GM12891 (cell line): ENCODE measurements around the gene ZNF678.

ENCODE experiments used
- DNase-seq: peaks from one replicate; pipeline ENCODE4 v3.0.0; 2011; ENCODE audit warnings: low spot score; ENCODE audit not compliant: insufficient read length
- FAIRE-seq: peaks from 2 replicates; lab custom pipeline; 2011; peaks lifted over from hg19 to GRCh38; lab: Jason Lieb, UNC
- PAX5 ChIP-seq: IDR thresholded peaks from 2 replicates; pipeline ENCODE4 v1.6.1; 2011; ENCODE audit warnings: low read length, moderate library complexity, mild to moderate bottlenecking; ENCODE audit not compliant: insufficient read depth, severe bottlenecking
- POLR2A ChIP-seq: IDR thresholded peaks from 2 replicates; pipeline ENCODE4 v1.6.1; 2011; ENCODE audit warnings: low read depth, low read length, control low read depth
- POLR2AphosphoS5 ChIP-seq: IDR thresholded peaks from 2 replicates; pipeline ENCODE4 v1.6.1; 2011; ENCODE audit warnings: low read depth, low read length, control low read depth
- POU2F2 ChIP-seq: IDR thresholded peaks from 2 replicates; pipeline ENCODE4 v1.6.1; 2011; ENCODE audit warnings: low read depth, mild to moderate bottlenecking, control low read depth, low read length, moderate library complexity
- SPI1 ChIP-seq: IDR thresholded peaks from 2 replicates; pipeline ENCODE4 v1.6.1; 2011; ENCODE audit warnings: low read depth, low read length, control low read depth
- TAF1 ChIP-seq: IDR thresholded peaks from 2 replicates; pipeline ENCODE4 v1.6.1; 2011; ENCODE audit warnings: low read depth, low read length, control low read depth

The ZNF678 gene

GRCh38 chr1:227556288-227556687 lies 7.1 kb upstream of the ZNF678 start:
- no peak for FAIRE-seq
- no peak for DNase-seq
- TF ChIP-seq POLR2A (no peak), PAX5 (no peak), POU2F2 (no peak), SPI1 (no peak), POLR2AphosphoS5 (no peak), TAF1 (no peak)

- FAIRE-seq (no peak), DNase-seq (no peak)
- TF ChIP-seq TAF1 = no peak
- no peak for TF ChIP-seq POU2F2
- no peak for TF ChIP-seq PAX5
- no peak for TF ChIP-seq POLR2AphosphoS5
- no peak for TF ChIP-seq POLR2A
- no peak for TF ChIP-seq SPI1
Measured at GRCh38 chr1:227557962-227558725, 5.2 kb upstream of the ZNF678 start.

GRCh38 chr1:227558732-227559262 lies 4.6 kb upstream of the ZNF678 start:
- DNase-seq (no peak), FAIRE-seq (no peak)
- TF ChIP-seq POLR2A = no peak
- TF ChIP-seq PAX5 = no peak
- TF ChIP-seq SPI1 = no peak
- TF ChIP-seq POLR2AphosphoS5 = no peak
- no peak for TF ChIP-seq POU2F2
- TF ChIP-seq TAF1 = no peak

- DNase-seq (no peak), FAIRE-seq (no peak)
- no peak for TF ChIP-seq PAX5
- TF ChIP-seq POU2F2 = no peak
- no peak for TF ChIP-seq TAF1
- no peak for TF ChIP-seq POLR2AphosphoS5
- no peak for TF ChIP-seq POLR2A
- TF ChIP-seq SPI1 = no peak
Measured at GRCh38 chr1:227559499-227559898, 3.9 kb upstream of the ZNF678 start.

- no peak for FAIRE-seq
- TF ChIP-seq POLR2A (no peak), TAF1 (no peak), POLR2AphosphoS5 (no peak), POU2F2 (no peak), SPI1 (no peak), PAX5 (no peak)
- DNase-seq = no peak
Measured at GRCh38 chr1:227559926-227560325, 3.4 kb upstream of the ZNF678 start.

- no peak for TF ChIP-seq POLR2AphosphoS5
- TF ChIP-seq SPI1 = no peak
- TF ChIP-seq POU2F2 = no peak
- TF ChIP-seq TAF1 = no peak
- no peak for TF ChIP-seq POLR2A
- no peak for TF ChIP-seq PAX5
- FAIRE-seq = no peak
Measured at GRCh38 chr1:227560393-227561173, 2.8 kb upstream of the ZNF678 start.

GRCh38 chr1:227561241-227561907 lies 2.0 kb upstream of the ZNF678 start:
- FAIRE-seq (no peak), DNase-seq (no peak)
- TF ChIP-seq POU2F2 (no peak), PAX5 (no peak), TAF1 (no peak), SPI1 (no peak), POLR2A (no peak), POLR2AphosphoS5 (no peak)

More at GRCh38 chr1:227560393-227561173, 2.8 kb upstream of the ZNF678 start:
- DNase-seq = no peak

- no peak for FAIRE-seq
- DNase-seq = no peak
- no peak for TF ChIP-seq SPI1
- TF ChIP-seq POLR2AphosphoS5 = no peak
- TF ChIP-seq TAF1 = no peak
- TF ChIP-seq POU2F2 = no peak
- TF ChIP-seq PAX5 = no peak
- no peak for TF ChIP-seq POLR2A
Measured at GRCh38 chr1:227562037-227562436, 1.3 kb upstream of the ZNF678 start.

- TF ChIP-seq POLR2AphosphoS5 = no peak
- FAIRE-seq (no peak), DNase-seq (no peak)
Measured at GRCh38 chr1:227562933-227563323, 428 bp upstream of the ZNF678 start.
